ENCODE measurements around the gene USP2.

Gene USP2

GRCh38 chr11:119345685-119346084 is 35.8 kb downstream of the USP2 start:
- no peak for DNase-seq (ENCODE audit: low read depth in 2 of 2, low spot score in 1 of 2)

- DNase-seq (ENCODE audit: low read depth in 2 of 2, low spot score in 1 of 2): no peak
Measured at GRCh38 chr11:119344291-119345010, 37.0 kb downstream of the USP2 start.

- no peak for DNase-seq (ENCODE audit: low read depth in 2 of 2, low spot score in 1 of 2)
Measured at GRCh38 chr11:119343726-119344125, 37.8 kb downstream of the USP2 start.

- no peak for DNase-seq (ENCODE audit: low read depth in 2 of 2, low spot score in 1 of 2)
Measured at GRCh38 chr11:119342362-119343130, 38.9 kb downstream of the USP2 start.

- DNase-seq (ENCODE audit: low read depth in 2 of 2, low spot score in 1 of 2): no peak
Measured at GRCh38 chr11:119342023-119342300, 39.5 kb downstream of the USP2 start.

GRCh38 chr11:119341222-119342022 is 40.1 kb downstream of the USP2 start:
- no peak for DNase-seq (ENCODE audit: low read depth in 2 of 2, low spot score in 1 of 2)

- DNase-seq (ENCODE audit: low read depth in 2 of 2, low spot score in 1 of 2): no peak
Measured at GRCh38 chr11:119340335-119341221, 40.9 kb downstream of the USP2 start, which contains the start of gene C1QTNF5. Gene C1QTNF5, minus strand, starts transcription at chr11:119340883. Its CDS starts 486 bp downstream, at chr11:119340397.

GRCh38 chr11:119339589-119340334 is 41.7 kb downstream of the USP2 start:
- no peak for DNase-seq (ENCODE audit: low read depth in 2 of 2, low spot score in 1 of 2)

GRCh38 chr11:119338965-119339588 is 42.4 kb downstream of the USP2 start:
- no peak for DNase-seq (ENCODE audit: low read depth in 2 of 2, low spot score in 1 of 2)

- peak in 1 of 2 donors; percentile 39 for DNase-seq (ENCODE audit: low read depth in 2 of 2, low spot score in 1 of 2)
Measured at GRCh38 chr11:119338318-119338890, 43.1 kb downstream of the USP2 start.

GRCh38 chr11:119337581-119338317 is 43.7 kb downstream of the USP2 start:
- DNase-seq (ENCODE audit: low read depth in 2 of 2, low spot score in 1 of 2): no peak

GRCh38 chr11:119336744-119337469 is 44.6 kb downstream of the USP2 start:
- DNase-seq (ENCODE audit: low read depth in 2 of 2, low spot score in 1 of 2): no peak

GRCh38 chr11:119335655-119336543 is 45.6 kb downstream of the USP2 start:
- no peak for DNase-seq (ENCODE audit: low read depth in 2 of 2, low spot score in 1 of 2)

- no peak for DNase-seq (ENCODE audit: low read depth in 2 of 2, low spot score in 1 of 2)
Measured at GRCh38 chr11:119335091-119335654, 46.3 kb downstream of the USP2 start.

GRCh38 chr11:119334174-119334930 is 47.1 kb downstream of the USP2 start, which contains the start of gene RNF26:
Gene RNF26, plus strand, starts transcription at chr11:119334527. Its CDS starts 596 bp downstream, at chr11:119335123.
- peak; percentile 89 to 92 for DNase-seq (ENCODE audit: low read depth in 2 of 2, low spot score in 1 of 2)
